Ovary (tissue), 9 donors: ENCODE measurements around the gene NANOS1. TPM values are rescaled to one million over a fixed set of nuclear protein-coding genes. Genes with fewer than 3 reads are reported as not detected.
"Not testable (repeated sequence)": the region's sequence is repeated elsewhere in the genome, so short reads cannot be mapped to it uniquely, and the experiment has no call there.

ENCODE experiments used
- DNase-seq, 5 donors: peaks; one replicate each; pipeline ENCODE4 v3.0.0-alpha.2; 2019 to 2020
- H3K27ac ChIP-seq, 2 donors: fragments of 200-600 bp; one replicate each; pipeline versions ENCODE4 v1.5.1 to v1.8.0; 2019 to 2022
- H3K27me3 ChIP-seq: fragments of 200-600 bp; one replicate; pipeline ENCODE4 v1.8.0; 2022
- H3K36me3 ChIP-seq: fragments of 200-600 bp; sonication (generic); one replicate; pipeline ENCODE4 v1.5.1; 2019
- H3K4me1 ChIP-seq: one replicate; pipeline ENCODE4 v1.8.1; 2013; ENCODE audit warnings: mild to moderate bottlenecking, moderate library complexity; ENCODE audit not compliant: insufficient read depth
- H3K4me3 ChIP-seq: fragments of 200-600 bp; sonication (generic); one replicate; pipeline ENCODE4 v1.5.1; 2017
- H3K9me3 ChIP-seq, 2 donors: fragments of 200-600 bp in 1 of 2; sonication (generic) in 1 of 2; one replicate each; pipeline versions ENCODE4 v1.5.1 to v1.8.1; 2013 to 2019; ENCODE audit warnings: mild to moderate bottlenecking in 1 of 2, moderate library complexity in 1 of 2
- CTCF ChIP-seq, 3 donors: fragments of 450-650 bp in 2 of 3; fragments of 200-600 bp in 1 of 3; IDR thresholded peaks; one replicate each; pipeline versions ENCODE4 v1.5.1 to v1.8.0; 2016 to 2022; ENCODE audit warnings: antibody characterized with exemption in 3 of 3, mild to moderate bottlenecking in 1 of 3
- EP300 ChIP-seq: sonication (generic); formaldehyde crosslinking; IDR thresholded peaks from one replicate; pipeline ENCODE4 v1.6.1; 2017; ENCODE audit warnings: antibody characterized with exemption
- POLR2A ChIP-seq: fragments of 450-650 bp; IDR thresholded peaks from one replicate; pipeline ENCODE4 v1.6.1; 2017; ENCODE audit warnings: antibody characterized with exemption, mild to moderate bottlenecking, moderate library complexity
- WGBS, 3 donors: extraction: QIAGEN DNeasy Blood & Tissue Kit in 1 of 3; methylation state at CpG; one replicate each; pipeline versions ENCODE4 v1.1.5 to v1.1.7; 2013 to 2017; 5-methylcytosine and 5-hydroxymethylcytosine counted together
- intact Hi-C, 4 donors: fragments of 100-400 bp; cut with DNase I; formaldehyde crosslinking; loops; one replicate each; pipeline versions ENCODE4 v1.11.0 to v1.15.1; 2022 to 2023
- polyA plus RNA-seq, 2 donors: library from polyadenylated mRNA; stranded (reverse); fragments of 200-250 nt in 1 of 2; fragments of 350-450 nt in 1 of 2; fragmentation: Illumina TruSeq in 1 of 2; extraction: RNeasy Lipid Tissue Mini Kit (QIAGEN cat#74804) in 1 of 2; gene quantifications; one replicate each; pipeline ENCODE4 v1.2.3, GENCODE V29; 2013 to 2014
- total RNA-seq, 7 donors: library from RNA; depleted of rRNA in 2 of 7; stranded (reverse); fragments of >200 nt in 2 of 7; fragmentation: NEBNext Ultra II Directional in 3 of 7; extraction: Animal tissue kit (Norgen Biotek cat#: 25700) in 3 of 7; gene quantifications; one replicate each; pipeline versions ENCODE4 v1.1.0 to v1.2.4, GENCODE V29; 2016 to 2023
- donor health status: DM: no; HTN: no; CAD: no; lungs with moderate emphysema.
- donor health status: DM: no; HTN: no; CAD: no.
- donor health status: Bipolar disorder and iron deficiency.
- donor health status: DM: yes; HTN: yes; CAD: no.
- donor health status: DM: no; HTN: no; CAD: no.
- donor health status: DM: yes; HTN: yes; CAD: no.

Gene NANOS1
- total and polyA plus RNA-seq, 9 donors, result 0.15 to 7.0 (median 0.79) TPM

- intact Hi-C loops, result loop anchor here in 1 of 4 donors (5.0 kb wide), 1 partner anchor 458 kb away; no protein-coding TSS in a partner anchor
- Histone ChIP-seq H3K4me3 (no peak overlapping the region), H3K4me1 (peaks cover 1% of the 10 kb centered on the region), H3K36me3 (no peaks in the 10 kb centered on the region), H3K27ac (no peak overlapping the region), H3K9me3 (no peaks in the 10 kb centered on the region), H3K27me3 (no peaks in the 10 kb centered on the region)
- DNase-seq, result no peak
- WGBS, 3 donors, result 51 to 58% (median 55%) methylated on average over 6 of the region's 6 CpGs
- TF ChIP-seq POLR2A (no peak), EP300 (no peak), CTCF (IDR thresholded peaks at IDR 0.05) (no peak)
These were observed 4.6 kb upstream of the NANOS1 start for GRCh38 chr10:119024882-119025281.

- H3K27me3 ChIP-seq, result no peaks in the 10 kb centered on the region
- H3K4me3 ChIP-seq, result no peak overlapping the region
- H3K9me3 ChIP-seq, result no peaks in the 10 kb centered on the region
- no peak for TF ChIP-seq CTCF (IDR thresholded peaks at IDR 0.05)
- no peak for TF ChIP-seq POLR2A
- TF ChIP-seq EP300, result no peak
- no peaks in the 10 kb centered on the region for H3K36me3 ChIP-seq
- WGBS, 3 donors, result 36 to 56% (median 45%) methylated on average over 6 to 7 of the region's 7 CpGs
- peak in 2 of 5 donors; percentile 36 to 56 for DNase-seq
- intact Hi-C loops, result loop anchor here in 1 of 4 donors (5.0 kb wide), 1 partner anchor 458 kb away; no protein-coding TSS in a partner anchor
- H3K4me1 ChIP-seq, result peaks cover 2% of the 10 kb centered on the region
- no peak overlapping the region for H3K27ac ChIP-seq
These were observed 4.2 kb upstream of the NANOS1 start for GRCh38 chr10:119025336-119025735.

- H3K27ac ChIP-seq, result no peak overlapping the region
- TF ChIP-seq POLR2A (no peak), EP300 (no peak), CTCF (IDR thresholded peaks at IDR 0.05) (no peak)
- 74 to 77% (median 77%) methylated on average over 7 of the region's 7 CpGs for WGBS, 3 donors
- H3K4me3 ChIP-seq, result no peak overlapping the region
- peaks cover 4% of the 10 kb centered on the region for H3K4me1 ChIP-seq
- intact Hi-C loops, result loop anchor here in 1 of 4 donors (5.0 kb wide), 1 partner anchor 458 kb away; no protein-coding TSS in a partner anchor
- DNase-seq, result no peak
- no peaks in the 10 kb centered on the region for H3K9me3 ChIP-seq
- no peaks in the 10 kb centered on the region for H3K36me3 ChIP-seq
- no peaks in the 10 kb centered on the region for H3K27me3 ChIP-seq
These were observed 3.7 kb upstream of the NANOS1 start for GRCh38 chr10:119025776-119026175.

GRCh38 chr10:119026301-119027110 lies 3.0 kb upstream of the NANOS1 start:
- H3K27ac ChIP-seq, result no peak overlapping the region
- H3K27me3 ChIP-seq, result no peaks in the 10 kb centered on the region
- TF ChIP-seq POLR2A (no peak), CTCF (IDR thresholded peaks at IDR 0.05) (no peak), EP300 (no peak)
- no peaks in the 10 kb centered on the region for H3K9me3 ChIP-seq
- H3K4me3 ChIP-seq, result no peak overlapping the region
- DNase-seq, result no peak
- 67 to 76% (median 72%) methylated on average over 18 of the region's 18 CpGs for WGBS, 3 donors
- no peaks in the 10 kb centered on the region for H3K36me3 ChIP-seq
- peaks cover 4% of the 10 kb centered on the region for H3K4me1 ChIP-seq
- intact Hi-C loops, result loop anchor here in 1 of 4 donors (5.0 kb wide), 1 partner anchor 459 kb away; no protein-coding TSS in a partner anchor

- not testable (repeated sequence) for H3K4me1 ChIP-seq, H3K27me3 ChIP-seq, DNase-seq, H3K27ac ChIP-seq, H3K4me3 ChIP-seq, H3K9me3 ChIP-seq, H3K36me3 ChIP-seq
- intact Hi-C loops, result loop anchor here in 1 of 4 donors (5.0 kb wide), 1 partner anchor 461 kb away; no protein-coding TSS in a partner anchor
- WGBS, 3 donors, result 48 to 56% (median 56%) methylated on average over 10 of the region's 10 CpGs
These were observed 1.0 kb upstream of the NANOS1 start for GRCh38 chr10:119028445-119028899.
